Loucy (cell line): ENCODE measurements around the gene MICU1.

Experiments
- H2AFZ ChIP-seq: fragments of 200-600 bp; sonication (generic); 2 replicates; pipeline ENCODE4 v1.6.0; 2016; ENCODE audit warnings: antibody characterized with exemption, mild to moderate bottlenecking, low read length, moderate library complexity
- H3F3A ChIP-seq: fragments of 200-600 bp; 2 replicates; pipeline ENCODE4 v1.6.0; 2016; ENCODE audit warnings: antibody characterized with exemption, low read depth, mild to moderate bottlenecking
- H3K27me3 ChIP-seq: fragments of 200-600 bp; sonication (generic); 2 replicates; pipeline ENCODE4 v1.6.1; 2014; ENCODE audit warnings: low read length, mild to moderate bottlenecking; ENCODE audit not compliant: insufficient read depth, poor library complexity, severe bottlenecking
- H3K36me3 ChIP-seq: fragments of 200-600 bp; sonication (generic); 2 replicates; pipeline ENCODE4 v1.6.1; 2016; ENCODE audit warnings: low read length; ENCODE audit not compliant: insufficient read depth
- H3K4me1 ChIP-seq: fragments of 200-600 bp; sonication (generic); 2 replicates; pipeline ENCODE4 v1.5.1; 2014; ENCODE audit warnings: low read length, mild to moderate bottlenecking; ENCODE audit not compliant: insufficient read depth, poor library complexity, severe bottlenecking
- H3K4me2 ChIP-seq: fragments of 200-600 bp; sonication (generic); 2 replicates; pipeline ENCODE4 v1.6.0; 2014; ENCODE audit warnings: antibody characterized with exemption, low read length, low read depth, mild to moderate bottlenecking; ENCODE audit not compliant: poor library complexity, severe bottlenecking
- H3K4me3 ChIP-seq: fragments of 200-600 bp; sonication (generic); 2 replicates; pipeline ENCODE4 v1.5.1; 2014; ENCODE audit warnings: low read length, mild to moderate bottlenecking, mixed read lengths; ENCODE audit not compliant: poor library complexity, severe bottlenecking
- H3K79me2 ChIP-seq: fragments of 200-600 bp; sonication (generic); 2 replicates; pipeline ENCODE4 v1.6.1; 2014; ENCODE audit warnings: low read length; ENCODE audit not compliant: insufficient read depth
- H3K9ac ChIP-seq: fragments of 200-600 bp; sonication (generic); 2 replicates; pipeline ENCODE4 v1.6.0; 2014; ENCODE audit warnings: mild to moderate bottlenecking, low read depth, low read length, moderate library complexity; ENCODE audit not compliant: poor library complexity, severe bottlenecking
- H3K9me2 ChIP-seq: fragments of 200-600 bp; sonication (generic); replicated peaks from 2 replicates; pipeline ENCODE4 v1.6.1; 2016; ENCODE audit warnings: low read depth, low read length, mixed read lengths
- H3K9me3 ChIP-seq: fragments of 200-600 bp; sonication (generic); 2 replicates; pipeline ENCODE4 v1.6.1; 2014; ENCODE audit warnings: mild to moderate bottlenecking, antibody characterized with exemption, low read length, low read depth; ENCODE audit not compliant: insufficient read depth
- H4K20me1 ChIP-seq: fragments of 200-600 bp; sonication (generic); 2 replicates; pipeline ENCODE4 v1.6.0; 2014; ENCODE audit warnings: antibody characterized with exemption, low read length, mild to moderate bottlenecking; ENCODE audit not compliant: insufficient read depth, poor library complexity, severe bottlenecking
- CTCF ChIP-seq: fragments of 200-600 bp; sonication (generic); conservative IDR thresholded peaks from 2 replicates; pipeline ENCODE4 v1.5.1; 2014; ENCODE audit warnings: mild to moderate bottlenecking, antibody characterized with exemption, low read length
- EZH2phosphoT487 ChIP-seq: fragments of 200-600 bp; IDR thresholded peaks from 2 replicates; pipeline ENCODE4 v1.6.1; 2018; ENCODE audit warnings: antibody characterized with exemption, mild to moderate bottlenecking, moderate library complexity, borderline replicate concordance

Gene MICU1

GRCh38 chr10:72466018-72466417 is 159.9 kb downstream of the MICU1 start:
- Histone ChIP-seq H4K20me1 (no peaks in the 10 kb centered on the region), H3K27me3 (no peaks in the 10 kb centered on the region), H3K9me2 (no peaks in the 10 kb centered on the region), H3F3A (no peaks in the 10 kb centered on the region), H3K4me2 (no peak overlapping the region), H3K9ac (no peak overlapping the region), H3K79me2 (no peaks in the 10 kb centered on the region), H3K4me1 (no peaks in the 10 kb centered on the region), H3K36me3 (peaks cover 4% of the 10 kb centered on the region; the same call in 1 of the 2 replicates), H2AFZ (no peak overlapping the region), H3K4me3 (no peak overlapping the region), H3K9me3 (no peaks in the 10 kb centered on the region)
- TF ChIP-seq CTCF (no peak), EZH2phosphoT487 (no peak)

GRCh38 chr10:72464438-72464837 is 161.4 kb downstream of the MICU1 start:
- H3K4me2 ChIP-seq = no peak overlapping the region
- no peaks in the 10 kb centered on the region for H4K20me1 ChIP-seq
- no peak overlapping the region for H3K9ac ChIP-seq
- H3K4me1 ChIP-seq = peaks cover 3% of the 10 kb centered on the region
- H3K79me2 ChIP-seq = no peaks in the 10 kb centered on the region
- H3K4me3 ChIP-seq = no peak overlapping the region
- no peaks in the 10 kb centered on the region for H3K36me3 ChIP-seq
- H2AFZ ChIP-seq = no peak overlapping the region
- TF ChIP-seq EZH2phosphoT487 = no peak
- no peak for TF ChIP-seq CTCF
- H3K9me2 ChIP-seq = no peaks in the 10 kb centered on the region
- no peaks in the 10 kb centered on the region for H3K9me3 ChIP-seq
- H3F3A ChIP-seq = no peaks in the 10 kb centered on the region
- no peaks in the 10 kb centered on the region for H3K27me3 ChIP-seq

- no peak overlapping the region for H3K4me3 ChIP-seq
- no peaks in the 10 kb centered on the region for H3K9me2 ChIP-seq
- no peak overlapping the region for H3K4me2 ChIP-seq
- H4K20me1 ChIP-seq = no peaks in the 10 kb centered on the region
- H3K27me3 ChIP-seq = no peaks in the 10 kb centered on the region
- no peaks in the 10 kb centered on the region for H3K79me2 ChIP-seq
- H3K9ac ChIP-seq = no peak overlapping the region
- no peak for TF ChIP-seq EZH2phosphoT487
- TF ChIP-seq CTCF = no peak
- no peak overlapping the region for H2AFZ ChIP-seq
- H3K4me1 ChIP-seq = peaks cover 7% of the 10 kb centered on the region
- H3F3A ChIP-seq = no peaks in the 10 kb centered on the region
- H3K36me3 ChIP-seq = no peaks in the 10 kb centered on the region
- H3K9me3 ChIP-seq = no peaks in the 10 kb centered on the region
Observed at GRCh38 chr10:72462261-72462660, 163.6 kb downstream of the MICU1 start.
